PC-3 (cell line): ENCODE results near the gene CUEDC2. TPM values are rescaled to one million over a fixed set of nuclear protein-coding genes. Genes with fewer than 3 reads are reported as not detected.

ENCODE experiments used
- ATAC-seq: fragments of 200-7000 bp; cut with Tn5 transposase; 2 replicates; pipeline ENCODE4 v1.9.1; 2020; ENCODE audit warnings: mild to moderate bottlenecking, moderate library complexity
- BruUV-seq: library from RNA; stranded (reverse); fragments of 400-500 nt; replicated peaks from 2 replicates; lab custom pipeline; 2021; lab: Mats Ljungman, UMichigan
- CTCF ChIA-PET: fragments of 300-600 bp; sonication (Branson Sonifier 250); formaldehyde crosslinking; loops from one replicate; lab custom pipeline; 2022; ENCODE audit warnings: antibody characterized with exemption; lab: Charles Lee
- POLR2A ChIA-PET: fragments of 300-600 bp; sonication (Branson Sonifier 250); formaldehyde crosslinking; loops from one replicate; lab custom pipeline; 2022; ENCODE audit warnings: antibody characterized with exemption; ENCODE audit not compliant: unreplicated experiment; lab: Charles Lee
- DNase-seq: peaks from one replicate; pipeline ENCODE4 v3.0.0-alpha.2; 2015
- H2AFZ ChIP-seq: fragments of 300-600 bp; sonication (generic); 2 replicates; pipeline ENCODE4 v1.6.0; 2016; ENCODE audit warnings: antibody characterized with exemption, low read length
- H3F3A ChIP-seq: fragments of 300-600 bp; sonication (generic); one replicate; pipeline ENCODE4 v1.6.0; 2017; ENCODE audit warnings: antibody characterized with exemption, low read length, control low read depth, mild to moderate bottlenecking; ENCODE audit not compliant: unreplicated experiment
- H3K27ac ChIP-seq: fragments of 300-600 bp; sonication (generic); 2 replicates; pipeline ENCODE4 v1.5.1; 2016; ENCODE audit warnings: mild to moderate bottlenecking, low read length
- H3K27me3 ChIP-seq: fragments of 300-600 bp; sonication (generic); 2 replicates; pipeline ENCODE4 v1.6.1; 2016; ENCODE audit warnings: low read length, mixed read lengths
- H3K36me3 ChIP-seq: fragments of 300-600 bp; sonication (generic); 2 replicates; pipeline ENCODE4 v1.6.1; 2016; ENCODE audit warnings: low read depth, mixed run types, low read length, mixed read lengths
- H3K4me1 ChIP-seq: fragments of 300-600 bp; sonication (generic); 2 replicates; pipeline ENCODE4 v1.5.1; 2016; ENCODE audit warnings: low read length; ENCODE audit not compliant: insufficient read depth
- H3K4me2 ChIP-seq: fragments of 300-600 bp; sonication (generic); 2 replicates; pipeline ENCODE4 v1.6.0; 2016; ENCODE audit warnings: low read length
- H3K4me3 ChIP-seq: fragments of 300-600 bp; sonication (generic); 2 replicates; pipeline ENCODE4 v1.5.1; 2016; ENCODE audit warnings: mild to moderate bottlenecking, low read length, mixed read lengths
- H3K79me2 ChIP-seq: fragments of 300-600 bp; sonication (generic); 2 replicates; pipeline ENCODE4 v1.6.1; 2017; ENCODE audit warnings: low read length, mixed read lengths
- H3K9ac ChIP-seq: fragments of 300-600 bp; sonication (generic); 2 replicates; pipeline ENCODE4 v1.6.0; 2016; ENCODE audit warnings: mild to moderate bottlenecking, low read length
- H3K9me2 ChIP-seq: fragments of 300-600 bp; sonication (generic); replicated peaks from 2 replicates; pipeline ENCODE4 v1.6.1; 2016; ENCODE audit warnings: mixed run types, low read length, mixed read lengths
- H3K9me3 ChIP-seq: fragments of 300-600 bp; sonication (generic); 2 replicates; pipeline ENCODE4 v1.6.1; 2016; ENCODE audit warnings: low read length, mixed read lengths
- H4K20me1 ChIP-seq: fragments of 300-600 bp; sonication (generic); 2 replicates; pipeline ENCODE4 v1.6.1; 2016; ENCODE audit warnings: low read length, mixed read lengths
- CTCF ChIP-seq: fragments of 300-600 bp; sonication (generic); conservative IDR thresholded peaks from 2 replicates; pipeline ENCODE4 v1.5.1; 2017; ENCODE audit warnings: antibody characterized with exemption, low read depth, mild to moderate bottlenecking, low read length
- EZH2 ChIP-seq: fragments of 300-600 bp; sonication (generic); IDR thresholded peaks from one replicate; pipeline ENCODE4 v1.6.1; 2017; ENCODE audit warnings: antibody characterized with exemption, mild to moderate bottlenecking, low read length; ENCODE audit not compliant: unreplicated experiment
- EZH2phosphoT487 ChIP-seq: fragments of 300-600 bp; sonication (generic); IDR thresholded peaks from 2 replicates; pipeline ENCODE4 v1.6.1; 2018; ENCODE audit warnings: mild to moderate bottlenecking, antibody characterized with exemption, low read length, borderline replicate concordance
- intact Hi-C: fragments of 100-400 bp; cut with micrococcal nuclease; formaldehyde crosslinking; loops from 2 replicates; pipeline ENCODE4 v1.9.0; 2023
- total RNA-seq: library from RNA; depleted of rRNA; stranded (reverse); fragments of >200 nt; gene quantifications from 2 replicates; pipeline ENCODE4 v1.2.3, GENCODE V29; 2014

The CUEDC2 gene
- total RNA-seq, 1 experiment from 2014 or later, result 51.4 TPM

DNA sequence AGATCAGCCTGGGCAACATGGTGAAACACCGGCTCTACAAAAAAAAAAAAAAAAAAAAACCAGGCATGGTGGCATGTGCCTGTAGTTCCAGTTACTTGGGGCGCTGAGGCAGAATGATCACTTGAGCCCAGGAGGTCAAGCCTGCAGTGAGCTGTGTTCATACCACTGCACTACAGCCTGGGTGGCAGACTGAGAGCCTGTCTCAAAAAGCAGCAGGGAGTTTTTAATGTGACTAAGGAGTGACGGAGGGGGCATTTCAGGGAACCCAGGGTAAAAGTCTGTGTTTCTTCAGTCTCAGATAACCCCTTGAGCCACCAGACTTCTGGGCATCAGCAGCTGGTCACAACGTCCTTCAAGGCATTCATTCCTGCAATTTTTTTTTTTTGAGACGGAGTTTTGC, 21.1 kb upstream of the CUEDC2 start:
- no peak overlapping the region for H3K4me3 ChIP-seq
- CTCF ChIA-PET, result no interaction called here
- no peak for DNase-seq
- no peak overlapping the region for H2AFZ ChIP-seq
- TF ChIP-seq EZH2phosphoT487 (no peak), EZH2 (no peak), CTCF (no peak)
- H4K20me1 ChIP-seq, result 0 out of 2 replicates have a peak, but pooled peaks cover 4% of the 10 kb centered on the region
- H3K79me2 ChIP-seq, result peaks cover 29% of the 10 kb centered on the region
- no peak overlapping the region for H3K27ac ChIP-seq
- no peak for ATAC-seq
- H3K4me1 ChIP-seq, result peaks cover 20% of the 10 kb centered on the region
- H3F3A ChIP-seq, result no peaks in the 10 kb centered on the region
- no peak overlapping the region for H3K9ac ChIP-seq
- POLR2A ChIA-PET, result no interaction called here
- no peaks in the 10 kb centered on the region for H3K9me3 ChIP-seq
- H3K9me2 ChIP-seq, result no peaks in the 10 kb centered on the region
- intact Hi-C loops, result no loop called here
- no peaks in the 10 kb centered on the region for H3K27me3 ChIP-seq
- no peak overlapping the region for H3K4me2 ChIP-seq
- no TSS peak for BruUV-seq
- H3K36me3 ChIP-seq, result peaks cover 5% of the 10 kb centered on the region; the same call in 1 of the 2 replicates

- no peak for TF ChIP-seq EZH2
- no peak overlapping the region; the same call in 1 of the 2 replicates for H3K4me2 ChIP-seq
- no peaks in the 10 kb centered on the region for H3F3A ChIP-seq
- peaks cover 20% of the 10 kb centered on the region for H3K4me1 ChIP-seq
- DNase-seq (peak; percentile 51), ATAC-seq (no peak)
- H3K27me3 ChIP-seq, result no peaks in the 10 kb centered on the region
- H3K9me3 ChIP-seq, result no peaks in the 10 kb centered on the region
- CTCF ChIA-PET, result no interaction called here
- no peaks in the 10 kb centered on the region for H3K9me2 ChIP-seq
- H3K27ac ChIP-seq, result no peak overlapping the region
- intact Hi-C loops, result no loop called here
- no peak overlapping the region for H2AFZ ChIP-seq
- BruUV-seq, result no TSS peak
- POLR2A ChIA-PET, result no interaction called here
- peaks cover 5% of the 10 kb centered on the region; the same call in 1 of the 2 replicates for H3K36me3 ChIP-seq
- H3K79me2 ChIP-seq, result peaks cover 29% of the 10 kb centered on the region
- H4K20me1 ChIP-seq, result 0 out of 2 replicates have a peak, but pooled peaks cover 4% of the 10 kb centered on the region
- no peak overlapping the region for H3K9ac ChIP-seq
- no peak overlapping the region for H3K4me3 ChIP-seq
Observed at GRCh38 chr10:102452672-102453340, 20.4 kb upstream of the CUEDC2 start.

- Histone ChIP-seq H3K9ac (peak within 1 kb of the TSS; percentile 87), H2AFZ (peak within 1 kb of the TSS; percentile 63), H3K36me3 (peaks cover 5% of the 10 kb centered on the region; the same call in 1 of the 2 replicates), H3K4me1 (peaks cover 20% of the 10 kb centered on the region), H4K20me1 (0 out of 2 replicates have a peak, but pooled peaks cover 4% of the 10 kb centered on the region), H3F3A (no peaks in the 10 kb centered on the region), H3K4me2 (peak within 1 kb of the TSS; percentile 97), H3K79me2 (peaks cover 29% of the 10 kb centered on the region), H3K27ac (no peak within 1 kb of the TSS), H3K4me3 (peak within 1 kb of the TSS; percentile 92), H3K9me2 (no peaks in the 10 kb centered on the region), H3K27me3 (no peaks in the 10 kb centered on the region), H3K9me3 (no peaks in the 10 kb centered on the region)
- ChIA-PET POLR2A (interaction anchor here (0.5 to 0.6 kb wide), 2 partner anchors 318 to 718 kb away, joined by 4 to 6 read pairs; no protein-coding TSS in a partner anchor), CTCF (interaction anchor here (1.4 kb wide), 1 partner anchor 58 kb away, joined by 3 read pairs; no protein-coding TSS in a partner anchor)
- ATAC-seq (peak; percentile 35), DNase-seq (peak; percentile 41)
- TSS peak; percentile 19 for BruUV-seq
- TF ChIP-seq EZH2, result no peak
- no peak for TF ChIP-seq CTCF
- no peak for TF ChIP-seq EZH2phosphoT487
- intact Hi-C loops, result no loop called here
Observed at GRCh38 chr10:102451105-102451969, 19.0 kb upstream of the CUEDC2 start, which contains the start of gene C10orf95. TSS of gene C10orf95 (minus strand) at chr10:102451543. CDS start at chr10:102451093, 450 bp downstream.
